AG10803 (cell line): ENCODE data around the gene CYB5RL.
"Not testable (repeated sequence)": the region's sequence is repeated elsewhere in the genome, so short reads cannot be mapped to it uniquely, and the experiment has no call there.

Experiments
- DNase-seq: peaks from one replicate; pipeline ENCODE4 v3.0.0; 2010; ENCODE audit warnings: low read depth
- H3K4me3 ChIP-seq: 2 replicates; pipeline ENCODE4 v1.5.1; 2011; ENCODE audit warnings: mild to moderate bottlenecking, low read length, control low read depth
- TF ChIP-seq, protein P1 (sequence below): conservative IDR thresholded peaks from 2 replicates; pipeline ENCODE4 v1.5.1; 2011; ENCODE audit warnings: mild to moderate bottlenecking, low read length, control low read depth, inconsistent platforms

Gene CYB5RL

DNA sequence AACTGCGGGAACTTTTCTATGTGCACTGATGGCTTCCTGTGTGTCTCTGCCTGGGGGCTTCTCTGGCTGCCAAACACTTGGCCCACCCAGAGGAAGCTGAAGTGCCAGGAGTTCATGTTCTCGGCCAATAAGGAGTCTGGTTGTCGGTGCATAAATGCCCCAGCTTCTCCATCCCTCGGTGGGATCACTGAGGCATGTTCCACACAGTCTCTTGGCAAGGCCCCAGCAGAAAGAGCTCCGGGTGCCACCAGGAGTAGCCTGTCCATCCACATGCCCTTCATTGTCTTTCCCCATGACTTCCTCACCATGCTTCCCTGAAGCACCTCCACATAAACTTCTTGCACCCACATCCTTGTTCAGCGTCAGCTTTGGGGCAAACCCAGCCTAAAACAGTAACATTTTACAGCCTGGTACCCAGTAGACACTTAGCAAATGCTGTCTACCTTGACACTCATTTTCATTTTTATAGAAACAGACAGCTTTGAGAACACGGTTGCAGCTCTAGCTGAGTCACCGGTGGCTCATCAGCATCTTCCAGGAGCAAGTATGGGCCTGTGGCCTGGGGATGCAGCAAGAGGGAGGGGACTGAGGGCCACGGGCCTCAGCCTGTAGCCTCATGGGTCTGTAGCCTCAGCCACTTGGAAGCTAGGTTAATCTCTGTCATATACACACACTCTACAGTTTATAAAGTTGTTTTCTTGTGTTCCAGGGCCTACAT, 32.2 kb downstream of the CYB5RL start:
- H3K4me3 ChIP-seq = no peak overlapping the region
- DNase-seq = peak; percentile 16
- TF ChIP-seq, protein P1, sequence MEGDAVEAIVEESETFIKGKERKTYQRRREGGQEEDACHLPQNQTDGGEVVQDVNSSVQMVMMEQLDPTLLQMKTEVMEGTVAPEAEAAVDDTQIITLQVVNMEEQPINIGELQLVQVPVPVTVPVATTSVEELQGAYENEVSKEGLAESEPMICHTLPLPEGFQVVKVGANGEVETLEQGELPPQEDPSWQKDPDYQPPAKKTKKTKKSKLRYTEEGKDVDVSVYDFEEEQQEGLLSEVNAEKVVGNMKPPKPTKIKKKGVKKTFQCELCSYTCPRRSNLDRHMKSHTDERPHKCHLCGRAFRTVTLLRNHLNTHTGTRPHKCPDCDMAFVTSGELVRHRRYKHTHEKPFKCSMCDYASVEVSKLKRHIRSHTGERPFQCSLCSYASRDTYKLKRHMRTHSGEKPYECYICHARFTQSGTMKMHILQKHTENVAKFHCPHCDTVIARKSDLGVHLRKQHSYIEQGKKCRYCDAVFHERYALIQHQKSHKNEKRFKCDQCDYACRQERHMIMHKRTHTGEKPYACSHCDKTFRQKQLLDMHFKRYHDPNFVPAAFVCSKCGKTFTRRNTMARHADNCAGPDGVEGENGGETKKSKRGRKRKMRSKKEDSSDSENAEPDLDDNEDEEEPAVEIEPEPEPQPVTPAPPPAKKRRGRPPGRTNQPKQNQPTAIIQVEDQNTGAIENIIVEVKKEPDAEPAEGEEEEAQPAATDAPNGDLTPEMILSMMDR = no peak

DNA sequence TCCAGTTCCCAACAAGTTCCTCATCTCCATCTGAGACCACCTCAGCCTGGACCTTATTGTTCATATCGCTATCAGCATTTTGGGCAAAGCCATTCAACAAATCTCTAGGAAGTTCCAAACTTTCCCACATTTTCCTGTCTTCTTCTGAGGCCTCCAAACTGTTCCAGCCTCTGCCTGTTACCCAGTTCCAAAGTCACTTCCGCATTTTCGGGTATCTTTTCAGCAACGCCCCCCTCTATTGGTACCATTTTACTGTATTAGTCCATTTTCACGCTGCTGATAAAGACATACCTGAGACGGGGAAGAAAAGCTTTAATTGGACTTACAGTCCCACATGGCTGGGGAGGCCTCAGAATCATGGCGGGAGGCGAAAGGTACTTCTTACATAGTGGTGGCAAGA, 33.5 kb downstream of the CYB5RL start:
- not testable (repeated sequence) for DNase-seq, H3K4me3 ChIP-seq

DNA sequence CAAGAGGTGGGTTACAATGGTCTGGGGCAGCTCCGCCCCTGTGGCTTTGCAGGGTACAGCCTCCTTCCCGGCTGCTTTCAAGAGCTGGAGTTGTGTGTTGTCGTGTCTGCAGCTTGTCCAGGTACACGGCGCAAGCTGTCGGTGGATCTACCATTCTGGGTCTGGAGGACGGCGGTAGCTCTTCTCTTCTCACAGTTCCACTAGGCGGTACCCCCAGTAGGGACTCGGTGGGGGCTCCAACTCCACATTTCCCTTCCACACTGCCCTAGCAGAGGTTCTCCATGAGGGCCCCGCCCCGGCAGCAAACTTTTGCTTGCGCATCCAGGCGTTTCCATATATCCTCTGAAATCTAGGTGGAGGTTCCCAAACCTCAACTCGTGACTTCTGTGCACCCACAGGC, 34.7 kb downstream of the CYB5RL start:
- DNase-seq = no peak
- no peak overlapping the region for H3K4me3 ChIP-seq
- TF ChIP-seq, protein P1 = no peak

DNA sequence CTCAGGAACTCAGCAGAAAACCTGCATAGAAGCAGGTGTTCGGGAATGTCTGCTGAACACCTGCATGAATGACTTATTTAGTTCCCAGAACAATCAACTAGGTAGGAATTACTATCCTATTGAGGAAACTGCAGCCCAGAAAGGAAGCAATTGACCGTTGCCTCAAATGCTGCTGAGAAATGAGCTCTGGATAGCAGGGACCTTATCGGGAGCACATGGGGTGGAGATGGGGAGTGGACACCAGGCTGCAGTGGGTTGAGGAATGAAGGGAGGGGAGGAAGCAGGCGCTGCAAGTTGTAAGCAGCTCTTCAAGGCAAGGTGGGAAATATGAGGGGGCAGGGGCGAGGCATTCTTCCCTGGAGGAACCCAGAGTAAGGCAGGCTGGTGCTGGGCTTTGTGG, 36.3 kb downstream of the CYB5RL start:
- H3K4me3 ChIP-seq = no peak overlapping the region
- TF ChIP-seq, protein P1 = no peak
- no peak for DNase-seq

DNA sequence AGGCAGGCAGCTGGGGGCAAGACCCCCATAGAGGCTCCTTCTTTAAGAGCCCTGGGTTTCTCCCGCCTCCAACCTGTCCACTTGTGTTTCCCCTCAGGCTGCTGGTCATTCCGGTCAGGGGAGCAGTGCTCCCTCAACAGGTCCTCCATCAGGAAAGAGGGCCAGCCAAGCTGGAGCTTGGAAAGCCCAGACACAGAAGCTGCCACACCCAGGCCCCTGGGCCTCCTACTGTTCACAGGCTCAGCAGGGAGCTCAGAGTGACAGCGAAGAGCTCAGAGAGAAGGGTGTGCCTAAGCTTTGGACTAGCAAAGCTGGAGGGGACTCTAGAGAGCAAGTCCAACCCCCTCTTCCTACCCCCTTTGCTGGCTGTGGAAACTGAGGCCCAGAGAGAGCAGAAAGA, 36.8 kb downstream of the CYB5RL start:
- no peak for DNase-seq
- TF ChIP-seq, protein P1 = no peak
- H3K4me3 ChIP-seq = no peak overlapping the region

GRCh38 chr1:54161495-54162168, 38.2 kb downstream of the CYB5RL start:
- TF ChIP-seq, protein P1 = no peak
- no peak overlapping the region for H3K4me3 ChIP-seq
- no peak for DNase-seq

DNA sequence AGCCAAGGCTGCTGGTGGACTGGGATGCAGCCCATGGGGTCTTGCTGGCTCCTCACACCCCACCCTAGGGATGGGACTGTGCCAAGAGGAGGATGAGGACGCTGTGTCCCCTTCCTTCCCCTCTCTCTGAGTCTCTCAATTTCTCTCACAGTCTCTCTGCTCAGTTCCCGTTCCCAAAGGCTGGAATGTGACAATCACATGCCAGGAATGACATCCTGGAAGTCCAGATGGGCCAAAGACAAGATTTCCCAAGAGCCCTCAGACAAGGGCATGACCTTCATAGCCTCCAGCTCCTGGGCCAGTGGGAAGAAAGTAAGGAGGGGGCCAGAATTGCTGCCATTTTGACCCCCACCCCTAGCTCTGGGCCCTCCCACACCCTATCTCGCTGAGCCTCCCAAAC, 39.5 kb downstream of the CYB5RL start:
- H3K4me3 ChIP-seq = no peak overlapping the region
- TF ChIP-seq, protein P1 = no peak
- peak; percentile 43 for DNase-seq
